ENCODE results near the gene CADM1. TPM values are rescaled to one million over a fixed set of nuclear protein-coding genes. Genes with fewer than 3 reads are reported as not detected.

Gene CADM1
- total RNA-seq, 4 donors from 2014 or later = 10.6 to 15.7 (median 13.8) TPM

GRCh38 chr11:115221461-115222069 is 282.6 kb downstream of the CADM1 start:
- no peak for DNase-seq (ENCODE audit: extremely low spot score)
- Histone ChIP-seq H3K27ac (replicated peaks in 1 of 4) (no peak overlapping the region), H3K4me1 (peaks cover 0 to 12% (median 5%) of the 10 kb centered on the region in 4 donors), H3K27me3 (no peaks in the 10 kb centered on the region), H3K9me3 (no peaks in the 10 kb centered on the region), H3K36me3 (peaks cover 0 to 8% (median 0%) of the 10 kb centered on the region in 4 donors), H3K4me3 (no peak overlapping the region)
- TF ChIP-seq CTCF (IDR thresholded peaks at IDR 0.05) (no peak), POLR2AphosphoS5 (IDR thresholded peaks at IDR 0.05) (no peak), EP300 (IDR thresholded peaks at IDR 0.05) (no peak), POLR2A (IDR thresholded peaks at IDR 0.05; ENCODE audit: low read depth) (no peak)
- intact Hi-C loops (cut with DNase I) = no loop called here
- WGBS = 83% methylated on average over 2 of the region's 2 CpGs

- 81% methylated on average over 4 of the region's 4 CpGs for WGBS
- intact Hi-C loops (cut with DNase I) = no loop called here
- Histone ChIP-seq H3K4me1 (peaks cover 0 to 12% (median 5%) of the 10 kb centered on the region in 4 donors), H3K27me3 (no peaks in the 10 kb centered on the region), H3K4me3 (no peak overlapping the region), H3K27ac (replicated peaks in 1 of 4) (no peak overlapping the region), H3K36me3 (peaks cover 0 to 8% (median 0%) of the 10 kb centered on the region in 4 donors), H3K9me3 (no peaks in the 10 kb centered on the region)
- TF ChIP-seq CTCF (IDR thresholded peaks at IDR 0.05) = no peak
- no peak for TF ChIP-seq POLR2A (IDR thresholded peaks at IDR 0.05; ENCODE audit: low read depth)
- no peak for TF ChIP-seq EP300 (IDR thresholded peaks at IDR 0.05)
- TF ChIP-seq POLR2AphosphoS5 (IDR thresholded peaks at IDR 0.05) = no peak
- no peak for DNase-seq (ENCODE audit: extremely low spot score)
Observed at GRCh38 chr11:115220911-115221310, 283.3 kb downstream of the CADM1 start.

- 88% methylated on average over 6 of the region's 6 CpGs for WGBS
- Histone ChIP-seq H3K36me3 (peaks cover 0 to 8% (median 0%) of the 10 kb centered on the region in 4 donors), H3K4me1 (peaks cover 0 to 12% (median 5%) of the 10 kb centered on the region in 4 donors), H3K27ac (replicated peaks in 1 of 4) (no peak overlapping the region), H3K9me3 (no peaks in the 10 kb centered on the region), H3K27me3 (no peaks in the 10 kb centered on the region), H3K4me3 (no peak overlapping the region)
- TF ChIP-seq POLR2A (IDR thresholded peaks at IDR 0.05; ENCODE audit: low read depth) (no peak), CTCF (IDR thresholded peaks at IDR 0.05) (no peak), POLR2AphosphoS5 (IDR thresholded peaks at IDR 0.05) (no peak), EP300 (IDR thresholded peaks at IDR 0.05) (no peak)
- intact Hi-C loops (cut with DNase I) = no loop called here
- DNase-seq (ENCODE audit: extremely low spot score) = no peak
Observed at GRCh38 chr11:115220423-115220822, 283.8 kb downstream of the CADM1 start.

GRCh38 chr11:115219376-115219775 is 284.8 kb downstream of the CADM1 start:
- H3K27ac ChIP-seq (replicated peaks in 1 of 4) = no peak overlapping the region
- no peak for TF ChIP-seq POLR2A (IDR thresholded peaks at IDR 0.05; ENCODE audit: low read depth)
- TF ChIP-seq CTCF (IDR thresholded peaks at IDR 0.05) = no peak
- no peak for TF ChIP-seq POLR2AphosphoS5 (IDR thresholded peaks at IDR 0.05)
- TF ChIP-seq EP300 (IDR thresholded peaks at IDR 0.05) = no peak
- H3K4me3 ChIP-seq = no peak overlapping the region
- H3K4me1 ChIP-seq = peaks cover 0 to 12% (median 5%) of the 10 kb centered on the region in 4 donors
- intact Hi-C loops (cut with DNase I) = no loop called here
- WGBS = 31% methylated on average over 3 of the region's 3 CpGs
- H3K36me3 ChIP-seq = peaks cover 0 to 11% (median 0%) of the 10 kb centered on the region in 4 donors
- DNase-seq (ENCODE audit: extremely low spot score) = no peak
- H3K27me3 ChIP-seq = no peaks in the 10 kb centered on the region
- H3K9me3 ChIP-seq = no peaks in the 10 kb centered on the region

All from esophagus muscularis mucosa (tissue), 4 donors.